GM12878 (cell line): Measurements from ENCODE around the gene SF3B2.

ENCODE experiments used
- JUND ChIP-seq: IDR thresholded peaks from 2 replicates; pipeline ENCODE4 v1.6.1; 2012; ENCODE audit warnings: low read depth, mild to moderate bottlenecking, low read length, improper control_type of control experiment, moderate library complexity
- REST ChIP-seq: IDR thresholded peaks from 2 replicates; pipeline ENCODE4 v1.6.1; 2012; ENCODE audit warnings: mild to moderate bottlenecking, low read depth, low read length

GRCh38 chr11:66090288-66090687 lies 38.1 kb downstream of the SF3B2 start:
- TF ChIP-seq JUND, result no peak
- TF ChIP-seq REST, result no peak
